Psoas muscle (tissue), 8 donors: ENCODE results near the gene JADE3. TPM values are rescaled to one million over a fixed set of nuclear protein-coding genes. Genes with fewer than 3 reads are reported as not detected.
A peak's percentile ranks its signal among the peaks of the same experiment; 100 is the strongest.

Source experiments
- ATAC-seq, 4 donors: fragments of 200-7000 bp; cut with Tn5 transposase; one replicate each; pipeline ENCODE4 v1.9.1; 2020; ENCODE audit warnings: moderate library complexity in 3 of 4, mild to moderate bottlenecking in 2 of 4
- DNase-seq, 2 donors: peaks; one replicate each; pipeline ENCODE4 v3.0.0-alpha.2; 2020
- H3K27ac ChIP-seq: fragments of 200-600 bp; one replicate; pipeline ENCODE4 v1.8.0; 2022
- H3K27me3 ChIP-seq, 3 donors: fragments of 200-600 bp in 1 of 3; one replicate each; pipeline versions ENCODE4 v1.6.1 to v1.8.0; 2013 to 2022; ENCODE audit warnings: low read length in 2 of 3, mild to moderate bottlenecking in 2 of 3, moderate library complexity in 1 of 3; ENCODE audit not compliant: insufficient read depth in 3 of 3
- H3K36me3 ChIP-seq, 2 donors: fragments of 200-600 bp in 1 of 2; one replicate each; pipeline versions ENCODE4 v1.6.1 to v1.8.0; 2013 to 2022; ENCODE audit warnings: low read depth in 1 of 2, mild to moderate bottlenecking in 1 of 2, moderate library complexity in 1 of 2; ENCODE audit not compliant: insufficient read depth in 1 of 2
- H3K4me1 ChIP-seq: fragments of 200-600 bp; one replicate; pipeline ENCODE4 v1.8.0; 2022
- H3K4me3 ChIP-seq: fragments of 200-600 bp; one replicate; pipeline ENCODE4 v1.8.0; 2022; ENCODE audit warnings: mild to moderate bottlenecking
- H3K9me3 ChIP-seq: fragments of 200-600 bp; one replicate; pipeline ENCODE4 v1.8.0; 2022
- WGBS, 3 donors: extraction: QIAGEN DNeasy Blood & Tissue Kit; methylation state at CpG; one replicate each; pipeline versions ENCODE4 v1.1.6 to v1.1.7; 2013; 5-methylcytosine and 5-hydroxymethylcytosine counted together
- intact Hi-C, 2 donors: fragments of 100-400 bp; cut with DNase I; formaldehyde crosslinking; loops; one replicate each; pipeline versions ENCODE4 v1.11.0 to v1.14.2; 2022
- polyA plus RNA-seq, 3 donors: library from polyadenylated mRNA; stranded (reverse); fragments of 200-250 nt; gene quantifications; one replicate each; pipeline ENCODE4 v1.2.3, GENCODE V29; 2013
- total RNA-seq, 4 donors: library from RNA; stranded (reverse); fragmentation: NEBNext Ultra II Directional in 2 of 4; extraction: Animal tissue kit (Norgen Biotek cat#: 25700) in 2 of 4; gene quantifications; one replicate each; pipeline versions ENCODE4 v1.2.1 to v1.2.4, GENCODE V29; 2021 to 2023
- TF ChIP-seq, protein P1 (sequence below): fragments of 200-600 bp; IDR thresholded peaks from one replicate; pipeline ENCODE4 v1.8.0; 2022; ENCODE audit warnings: antibody characterized with exemption
- donor health status: healthy with polysubstance abuse.
- donor health status: DM: no; HTN: no; CAD: no; lungs with moderate emphysema.
- donor health status: Bipolar disorder and iron deficiency.
- donor health status: healthy.
- donor health status: DM: yes; HTN: yes; CAD: no.
- donor health status: DM: no; HTN: no; CAD: no.
- donor health status: DM: no; HTN: no; CAD: no.
- donor health status: DM: yes; HTN: yes; CAD: no.

The JADE3 gene
- total and polyA plus RNA-seq, 7 donors, result 1.2 to 2.8 (median 1.8) TPM

DNA sequence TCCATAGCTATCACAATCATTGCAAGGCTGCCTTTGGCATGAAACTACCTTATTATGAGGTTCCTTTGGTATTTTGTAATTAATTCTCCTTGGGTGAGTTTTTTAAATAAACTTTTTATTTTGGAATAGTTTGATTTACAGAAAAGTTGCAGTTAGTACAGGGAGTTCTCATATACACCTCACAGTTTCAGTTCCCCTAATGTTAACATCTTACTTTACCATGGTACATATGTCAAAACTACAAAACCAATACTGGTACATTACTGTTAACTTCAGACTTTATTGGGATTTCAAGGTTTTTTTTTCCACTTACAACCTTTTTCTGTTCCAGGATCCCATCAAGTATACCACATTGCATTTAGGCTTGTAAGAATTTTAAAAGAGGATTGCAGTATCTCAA is 114.0 kb downstream of the JADE3 start:
- no peak for DNase-seq
- no peaks in the 10 kb centered on the region for H3K4me1 ChIP-seq
- H3K4me3 ChIP-seq, result no peak overlapping the region
- no peak overlapping the region for H3K27ac ChIP-seq
- intact Hi-C loops, result no loop called here
- H3K36me3 ChIP-seq, result no peaks in the 10 kb centered on the region
- no peaks in the 10 kb centered on the region for H3K9me3 ChIP-seq
- peaks cover 0 to 11% (median 0%) of the 10 kb centered on the region in 3 donors for H3K27me3 ChIP-seq
- TF ChIP-seq, protein P1, sequence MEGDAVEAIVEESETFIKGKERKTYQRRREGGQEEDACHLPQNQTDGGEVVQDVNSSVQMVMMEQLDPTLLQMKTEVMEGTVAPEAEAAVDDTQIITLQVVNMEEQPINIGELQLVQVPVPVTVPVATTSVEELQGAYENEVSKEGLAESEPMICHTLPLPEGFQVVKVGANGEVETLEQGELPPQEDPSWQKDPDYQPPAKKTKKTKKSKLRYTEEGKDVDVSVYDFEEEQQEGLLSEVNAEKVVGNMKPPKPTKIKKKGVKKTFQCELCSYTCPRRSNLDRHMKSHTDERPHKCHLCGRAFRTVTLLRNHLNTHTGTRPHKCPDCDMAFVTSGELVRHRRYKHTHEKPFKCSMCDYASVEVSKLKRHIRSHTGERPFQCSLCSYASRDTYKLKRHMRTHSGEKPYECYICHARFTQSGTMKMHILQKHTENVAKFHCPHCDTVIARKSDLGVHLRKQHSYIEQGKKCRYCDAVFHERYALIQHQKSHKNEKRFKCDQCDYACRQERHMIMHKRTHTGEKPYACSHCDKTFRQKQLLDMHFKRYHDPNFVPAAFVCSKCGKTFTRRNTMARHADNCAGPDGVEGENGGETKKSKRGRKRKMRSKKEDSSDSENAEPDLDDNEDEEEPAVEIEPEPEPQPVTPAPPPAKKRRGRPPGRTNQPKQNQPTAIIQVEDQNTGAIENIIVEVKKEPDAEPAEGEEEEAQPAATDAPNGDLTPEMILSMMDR, result no peak
- no peak for ATAC-seq

DNA sequence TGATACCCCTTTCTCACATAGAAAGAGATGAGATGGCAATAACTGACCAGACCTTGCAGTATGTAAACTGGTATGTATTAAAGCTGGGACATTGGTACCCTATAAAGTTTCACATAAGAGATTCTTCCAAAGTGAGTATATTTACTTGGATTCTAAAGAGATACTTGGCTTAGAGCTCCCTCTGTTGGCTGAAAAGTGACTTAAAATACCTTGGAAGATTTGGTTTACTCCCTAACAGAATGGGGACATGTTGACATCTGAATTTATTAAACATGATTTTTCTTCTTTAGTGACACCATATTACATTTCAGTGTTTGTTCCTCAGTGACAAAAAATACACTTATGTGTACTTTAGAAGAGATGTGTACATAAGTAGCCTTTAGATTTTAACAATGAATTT is 118.1 kb downstream of the JADE3 start:
- TF ChIP-seq, protein P1, result peak; percentile 62
- intact Hi-C loops, result loop anchor here in 1 of 2 donors (5.0 kb wide), 1 partner anchor 128 kb away; no protein-coding TSS in a partner anchor
- Histone ChIP-seq H3K4me3 (no peak overlapping the region), H3K4me1 (no peaks in the 10 kb centered on the region), H3K27me3 (peaks cover 0 to 11% (median 0%) of the 10 kb centered on the region in 3 donors), H3K36me3 (no peaks in the 10 kb centered on the region), H3K9me3 (no peaks in the 10 kb centered on the region), H3K27ac (no peak overlapping the region)
- no peak for ATAC-seq
- no peak for DNase-seq

DNA sequence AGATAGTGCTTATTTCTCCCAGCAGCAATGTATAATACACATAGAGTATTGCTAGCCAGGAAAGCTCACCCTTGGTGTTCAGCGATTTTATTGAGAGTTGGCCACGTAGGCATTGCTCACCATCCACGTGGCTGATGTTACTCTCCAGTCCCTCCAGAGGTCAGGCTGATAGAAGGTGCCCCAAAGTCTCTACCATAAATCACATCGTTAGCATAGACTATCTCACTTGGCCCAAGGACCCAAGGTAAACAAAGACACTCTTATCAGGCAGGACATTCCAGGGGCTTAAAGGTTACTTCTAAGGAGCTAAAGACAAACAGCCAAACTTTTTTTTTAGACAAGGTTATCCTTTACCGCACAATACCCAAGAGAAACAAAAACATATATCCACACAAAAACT is 135.8 kb downstream of the JADE3 start:
- TF ChIP-seq, protein P1, result no peak
- Histone ChIP-seq H3K4me3 (no peak overlapping the region), H3K36me3 (no peaks in the 10 kb centered on the region), H3K4me1 (no peaks in the 10 kb centered on the region), H3K9me3 (peaks cover 3% of the 10 kb centered on the region), H3K27ac (no peak overlapping the region), H3K27me3 (no peaks in the 10 kb centered on the region)
- intact Hi-C loops, result no loop called here
- WGBS, 3 donors, result 69 to 77% (median 74%) methylated on average over 5 of the region's 5 CpGs
- DNase-seq, result no peak
- no peak for ATAC-seq

DNA sequence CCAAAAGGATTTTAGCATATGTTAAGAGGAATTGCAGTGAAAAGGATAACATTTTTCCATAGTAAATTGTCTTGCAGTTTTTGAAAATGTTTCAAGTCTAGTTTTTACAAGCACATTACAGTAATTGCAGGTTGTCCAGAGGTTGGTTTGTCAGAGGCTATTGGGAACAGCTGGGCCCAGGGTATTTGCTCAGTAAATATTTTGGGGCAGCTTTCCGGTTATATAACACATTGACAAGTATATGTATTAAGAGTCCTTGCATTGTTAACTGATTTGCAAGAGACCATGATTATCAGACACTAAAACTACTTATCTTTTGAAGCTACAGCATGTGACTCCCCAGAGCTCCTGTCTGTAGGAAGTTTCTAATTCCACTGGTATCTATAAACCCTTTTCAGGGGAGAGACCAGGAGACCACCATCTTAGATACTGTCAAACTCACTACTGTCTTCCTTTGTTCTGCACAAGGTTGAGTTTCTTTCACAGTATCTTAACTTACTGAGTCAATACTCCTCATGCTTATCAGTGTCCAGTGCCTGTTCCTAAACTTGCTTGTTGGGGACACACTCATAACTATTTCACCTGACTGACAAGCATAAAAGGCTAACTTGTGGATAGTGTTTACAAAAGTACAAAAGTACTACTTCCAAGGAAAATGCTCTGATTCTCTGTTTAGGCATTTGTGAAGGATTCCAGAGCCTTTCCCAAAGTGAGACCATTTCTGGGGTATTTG is 147.1 kb downstream of the JADE3 start:
- whole genome bisulfite sequencing, 3 donors, result 73 to 100% (median 97%) methylated on average over 1 of the region's 1 CpG
- DNase-seq (no peak), ATAC-seq (no peak)
- no peak overlapping the region for H3K4me3 ChIP-seq
- H3K9me3 ChIP-seq, result no peaks in the 10 kb centered on the region
- no peak overlapping the region for H3K27ac ChIP-seq
- no peaks in the 10 kb centered on the region for H3K36me3 ChIP-seq
- peaks cover 0 to 24% (median 0%) of the 10 kb centered on the region in 3 donors for H3K27me3 ChIP-seq
- TF ChIP-seq, protein P1, result no peak
- intact Hi-C loops, result no loop called here
- H3K4me1 ChIP-seq, result no peaks in the 10 kb centered on the region

DNA sequence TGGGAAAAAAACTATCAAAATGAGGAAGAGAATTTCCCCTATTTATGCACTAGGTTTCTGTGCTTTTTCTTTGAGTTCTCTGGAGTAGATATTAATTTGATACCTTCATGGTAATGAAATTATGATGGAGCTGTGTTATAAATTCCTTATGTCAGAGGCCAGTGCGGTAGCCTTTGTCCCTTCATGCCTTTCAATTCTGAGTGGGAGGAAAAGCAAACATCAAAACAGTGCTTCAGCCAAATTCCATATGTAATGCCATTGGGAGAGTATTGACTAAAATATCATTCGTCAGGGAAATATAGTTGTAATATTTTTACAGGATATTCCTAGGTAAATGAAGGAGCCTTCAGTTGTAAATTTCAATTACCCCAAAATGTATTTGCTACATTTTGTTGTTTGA is 148.5 kb downstream of the JADE3 start:
- no peaks in the 10 kb centered on the region for H3K4me1 ChIP-seq
- no peak for ATAC-seq
- no peaks in the 10 kb centered on the region for H3K9me3 ChIP-seq
- no peak overlapping the region for H3K4me3 ChIP-seq
- intact Hi-C loops, result no loop called here
- peaks cover 0 to 15% (median 0%) of the 10 kb centered on the region in 3 donors for H3K27me3 ChIP-seq
- DNase-seq, result no peak
- no peak overlapping the region for H3K27ac ChIP-seq
- H3K36me3 ChIP-seq, result no peaks in the 10 kb centered on the region
- TF ChIP-seq, protein P1, result no peak
- WGBS, 3 donors, result 68 to 95% (median 83%) methylated on average over 2 of the region's 2 CpGs
